ENCODE data around the gene HDLBP.

DNA sequence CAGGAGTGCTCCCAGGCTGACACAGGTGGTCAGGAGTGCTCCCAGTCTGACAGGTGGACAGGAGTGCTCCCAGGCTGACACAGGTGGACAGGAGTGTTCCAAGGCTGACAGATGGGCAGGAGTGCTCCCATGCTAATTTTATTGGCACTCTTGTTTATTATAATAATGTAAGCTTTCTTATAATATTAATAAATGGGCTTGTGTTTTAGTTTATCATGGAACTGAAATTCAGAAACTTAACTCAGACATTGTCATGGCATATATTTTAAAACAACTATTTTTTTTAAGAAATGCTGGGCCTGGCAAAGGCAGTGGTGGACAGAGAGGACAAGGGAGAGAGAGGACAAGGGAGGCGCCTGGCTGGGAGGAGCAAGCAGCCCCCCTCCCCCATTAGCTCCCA, 108.3 kb downstream of the HDLBP start:
- TF ChIP-seq EZH2 (IDR thresholded peaks at IDR 0.05; ENCODE audit: low read depth, unreplicated experiment): no peak
- TF ChIP-seq, protein P1, sequence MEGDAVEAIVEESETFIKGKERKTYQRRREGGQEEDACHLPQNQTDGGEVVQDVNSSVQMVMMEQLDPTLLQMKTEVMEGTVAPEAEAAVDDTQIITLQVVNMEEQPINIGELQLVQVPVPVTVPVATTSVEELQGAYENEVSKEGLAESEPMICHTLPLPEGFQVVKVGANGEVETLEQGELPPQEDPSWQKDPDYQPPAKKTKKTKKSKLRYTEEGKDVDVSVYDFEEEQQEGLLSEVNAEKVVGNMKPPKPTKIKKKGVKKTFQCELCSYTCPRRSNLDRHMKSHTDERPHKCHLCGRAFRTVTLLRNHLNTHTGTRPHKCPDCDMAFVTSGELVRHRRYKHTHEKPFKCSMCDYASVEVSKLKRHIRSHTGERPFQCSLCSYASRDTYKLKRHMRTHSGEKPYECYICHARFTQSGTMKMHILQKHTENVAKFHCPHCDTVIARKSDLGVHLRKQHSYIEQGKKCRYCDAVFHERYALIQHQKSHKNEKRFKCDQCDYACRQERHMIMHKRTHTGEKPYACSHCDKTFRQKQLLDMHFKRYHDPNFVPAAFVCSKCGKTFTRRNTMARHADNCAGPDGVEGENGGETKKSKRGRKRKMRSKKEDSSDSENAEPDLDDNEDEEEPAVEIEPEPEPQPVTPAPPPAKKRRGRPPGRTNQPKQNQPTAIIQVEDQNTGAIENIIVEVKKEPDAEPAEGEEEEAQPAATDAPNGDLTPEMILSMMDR (conservative IDR thresholded peaks at IDR 0.05; ENCODE audit: low read depth in 2 of 2): no peak
- TF ChIP-seq POLR2AphosphoS5 (IDR thresholded peaks at IDR 0.05; ENCODE audit: low read depth): no peak
- no peak for TF ChIP-seq NANOG (IDR thresholded peaks at IDR 0.05; ENCODE audit: borderline replicate concordance)
- TF ChIP-seq, protein P2, sequence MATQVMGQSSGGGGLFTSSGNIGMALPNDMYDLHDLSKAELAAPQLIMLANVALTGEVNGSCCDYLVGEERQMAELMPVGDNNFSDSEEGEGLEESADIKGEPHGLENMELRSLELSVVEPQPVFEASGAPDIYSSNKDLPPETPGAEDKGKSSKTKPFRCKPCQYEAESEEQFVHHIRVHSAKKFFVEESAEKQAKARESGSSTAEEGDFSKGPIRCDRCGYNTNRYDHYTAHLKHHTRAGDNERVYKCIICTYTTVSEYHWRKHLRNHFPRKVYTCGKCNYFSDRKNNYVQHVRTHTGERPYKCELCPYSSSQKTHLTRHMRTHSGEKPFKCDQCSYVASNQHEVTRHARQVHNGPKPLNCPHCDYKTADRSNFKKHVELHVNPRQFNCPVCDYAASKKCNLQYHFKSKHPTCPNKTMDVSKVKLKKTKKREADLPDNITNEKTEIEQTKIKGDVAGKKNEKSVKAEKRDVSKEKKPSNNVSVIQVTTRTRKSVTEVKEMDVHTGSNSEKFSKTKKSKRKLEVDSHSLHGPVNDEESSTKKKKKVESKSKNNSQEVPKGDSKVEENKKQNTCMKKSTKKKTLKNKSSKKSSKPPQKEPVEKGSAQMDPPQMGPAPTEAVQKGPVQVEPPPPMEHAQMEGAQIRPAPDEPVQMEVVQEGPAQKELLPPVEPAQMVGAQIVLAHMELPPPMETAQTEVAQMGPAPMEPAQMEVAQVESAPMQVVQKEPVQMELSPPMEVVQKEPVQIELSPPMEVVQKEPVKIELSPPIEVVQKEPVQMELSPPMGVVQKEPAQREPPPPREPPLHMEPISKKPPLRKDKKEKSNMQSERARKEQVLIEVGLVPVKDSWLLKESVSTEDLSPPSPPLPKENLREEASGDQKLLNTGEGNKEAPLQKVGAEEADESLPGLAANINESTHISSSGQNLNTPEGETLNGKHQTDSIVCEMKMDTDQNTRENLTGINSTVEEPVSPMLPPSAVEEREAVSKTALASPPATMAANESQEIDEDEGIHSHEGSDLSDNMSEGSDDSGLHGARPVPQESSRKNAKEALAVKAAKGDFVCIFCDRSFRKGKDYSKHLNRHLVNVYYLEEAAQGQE (IDR thresholded peaks at IDR 0.05; ENCODE audit: unreplicated experiment): no peak
- TF ChIP-seq ZNF114 (CRISPR knock-in tag; IDR thresholded peaks at IDR 0.05): no peak
- TF ChIP-seq ETS1 (IDR thresholded peaks at IDR 0.05): no peak
- no peak for TF ChIP-seq CREB1 (CRISPR knock-in tag; IDR thresholded peaks at IDR 0.05; ENCODE audit: low read depth)
- TF ChIP-seq JUNB (IDR thresholded peaks at IDR 0.05; ENCODE audit: unreplicated experiment): no peak
- TF ChIP-seq STAT1 (IDR thresholded peaks at IDR 0.05; ENCODE audit: unreplicated experiment): no peak
- TF ChIP-seq EZH2phosphoT487 (IDR thresholded peaks at IDR 0.05; ENCODE audit: unreplicated experiment): no peak
- no peak for TF ChIP-seq ZNF331 (CRISPR knock-in tag; IDR thresholded peaks at IDR 0.05; ENCODE audit: low read depth)
